AG04450 (cell line): ENCODE data around the gene FHIT. TPM values are rescaled to one million over a fixed set of nuclear protein-coding genes. Genes with fewer than 3 reads are reported as not detected.

Experiments
- CTCF ChIA-PET: fragments of 300-600, 350-600 bp; formaldehyde crosslinking; extraction: SDS; loops from one replicate; lab custom pipeline; 2022; ENCODE audit warnings: antibody characterized with exemption, inconsistent platforms; lab: Charles Lee
- POLR2A ChIA-PET: fragments of 350-600 bp; formaldehyde crosslinking; extraction: SDS; loops from one replicate; lab custom pipeline; 2021; ENCODE audit warnings: antibody characterized with exemption, inconsistent platforms; lab: Yijun Ruan, JAX
- DNase-seq: peaks from one replicate; pipeline ENCODE4 v3.0.0-alpha.2; 2011; ENCODE audit warnings: low read depth, low spot score
- H3K27ac ChIP-seq: one replicate; pipeline ENCODE4 v1.5.1; 2012; ENCODE audit warnings: low read depth, low read length, control low read depth
- H3K27me3 ChIP-seq: one replicate; pipeline ENCODE4 v1.6.0; 2012; ENCODE audit warnings: low read length; ENCODE audit not compliant: control insufficient read depth, insufficient read depth
- H3K4me3 ChIP-seq: 2 replicates; pipeline ENCODE4 v1.5.1; 2011; ENCODE audit warnings: mild to moderate bottlenecking, low read depth, low read length, control low read depth
- H3K9me3 ChIP-seq: 2 replicates; pipeline ENCODE4 v1.5.1; 2012; ENCODE audit warnings: low read length; ENCODE audit not compliant: control insufficient read depth, insufficient read depth
- CTCF ChIP-seq: IDR thresholded peaks from 2 replicates; pipeline ENCODE4 v1.5.1; 2011; ENCODE audit warnings: low read depth, low read length, control low read depth, inconsistent platforms
- polyA plus RNA-seq: library from polyadenylated mRNA; depleted of rRNA; stranded (reverse); fragments of >200 nt; gene quantifications from 2 replicates; pipeline ENCODE4 v1.2.3, GENCODE V29; 2011

The FHIT gene
- polyA plus RNA-seq, 1 experiment, result 0.17 TPM

GRCh38 chr3:60599586-60599985, 651.7 kb downstream of the FHIT start:
- POLR2A ChIA-PET, result no interaction called here

DNA sequence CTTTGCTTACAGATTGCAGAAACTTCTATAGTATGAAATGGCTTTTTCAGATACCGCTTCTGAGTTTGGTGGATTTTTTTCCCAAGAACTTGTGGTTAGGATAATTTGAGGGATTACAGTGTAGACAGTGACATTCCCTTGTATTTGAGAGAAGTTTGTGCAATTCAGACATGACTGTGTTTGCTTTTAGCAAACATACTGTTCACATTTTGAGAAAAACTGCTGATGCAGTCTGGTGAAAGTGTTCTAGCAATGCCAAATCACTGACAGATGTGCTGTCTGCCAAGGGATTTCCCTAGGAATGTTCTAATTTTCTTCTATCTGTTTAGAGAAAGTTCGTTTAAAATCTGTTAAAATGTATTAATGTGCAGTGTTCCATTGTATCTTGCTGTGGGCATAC, 652.6 kb downstream of the FHIT start:
- TF ChIP-seq CTCF, result no peak
- Histone ChIP-seq H3K27me3 (peaks cover 5% of the 10 kb centered on the region), H3K4me3 (no peak overlapping the region), H3K9me3 (no peaks in the 10 kb centered on the region), H3K27ac (no peak overlapping the region)
- CTCF ChIA-PET, result no interaction called here
- DNase-seq, result no peak
- POLR2A ChIA-PET, result no interaction called here

More at GRCh38 chr3:60599586-60599985, 651.7 kb downstream of the FHIT start:
- no peak overlapping the region for H3K27ac ChIP-seq
- no peaks in the 10 kb centered on the region for H3K9me3 ChIP-seq
- H3K4me3 ChIP-seq, result no peak overlapping the region
- H3K27me3 ChIP-seq, result peaks cover 5% of the 10 kb centered on the region
- TF ChIP-seq CTCF, result no peak
- CTCF ChIA-PET, result no interaction called here
- no peak for DNase-seq

DNA sequence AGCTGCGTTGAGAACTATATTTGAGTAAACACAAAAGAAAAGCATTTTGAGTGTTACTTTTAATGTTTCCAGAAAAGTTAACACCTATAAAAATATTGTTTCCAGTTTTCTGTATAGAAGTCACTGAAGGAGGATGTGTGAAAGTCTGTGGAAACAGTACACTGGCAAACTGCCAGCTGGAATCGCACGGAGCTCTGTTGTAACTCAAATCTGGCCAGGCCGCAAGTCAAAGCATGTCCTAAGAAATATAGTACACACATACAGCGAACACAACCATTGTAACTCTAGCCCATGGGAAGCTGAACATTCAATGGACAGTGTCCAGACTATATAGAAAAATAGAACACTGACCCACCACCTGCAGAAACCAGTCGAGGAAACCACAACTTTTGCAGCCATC, 657.2 kb downstream of the FHIT start:
- DNase-seq, result peak; percentile 23
- POLR2A ChIA-PET, result no interaction called here
- CTCF ChIA-PET, result no interaction called here
- Histone ChIP-seq H3K27me3 (peaks cover 2% of the 10 kb centered on the region), H3K4me3 (no peak overlapping the region), H3K9me3 (no peaks in the 10 kb centered on the region), H3K27ac (no peak overlapping the region)
- TF ChIP-seq CTCF, result no peak

GRCh38 chr3:60591267-60591666, 660.0 kb downstream of the FHIT start:
- CTCF ChIA-PET, result no interaction called here
- Histone ChIP-seq H3K4me3 (no peak overlapping the region), H3K9me3 (no peaks in the 10 kb centered on the region), H3K27me3 (no peaks in the 10 kb centered on the region), H3K27ac (no peak overlapping the region)
- no peak for TF ChIP-seq CTCF
- POLR2A ChIA-PET, result no interaction called here
- no peak for DNase-seq

DNA sequence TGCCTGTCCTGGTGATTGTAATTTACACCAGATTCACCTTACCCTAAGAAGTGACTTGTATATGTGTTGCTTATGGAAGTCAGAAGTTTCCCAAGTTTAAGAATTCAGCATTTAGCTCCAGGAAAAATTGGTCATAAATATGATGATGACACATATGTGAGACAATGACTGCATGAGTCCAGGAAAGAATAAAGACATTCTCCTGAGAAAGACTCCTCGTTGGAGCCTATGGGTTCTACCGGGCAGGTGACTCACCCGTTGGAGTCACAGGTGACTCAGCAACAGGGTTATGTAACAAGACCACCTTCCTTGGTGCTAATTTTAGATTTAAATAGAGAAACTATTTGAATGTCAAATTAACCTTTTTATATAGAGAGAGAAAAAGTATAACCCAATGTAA, 662.4 kb downstream of the FHIT start:
- Histone ChIP-seq H3K27ac (no peak overlapping the region), H3K9me3 (no peaks in the 10 kb centered on the region), H3K4me3 (no peak overlapping the region), H3K27me3 (no peaks in the 10 kb centered on the region)
- ChIA-PET CTCF (no interaction called here), POLR2A (no interaction called here)
- TF ChIP-seq CTCF, result no peak
- peak; percentile 8 for DNase-seq
